Medulla oblongata (tissue), 1 donor: ENCODE data around the gene PRIM2.
"Not testable (repeated sequence)": the region's sequence is repeated elsewhere in the genome, so short reads cannot be mapped to it uniquely, and the experiment has no call there.

Experiments
- DNase-seq: peaks from one replicate; pipeline ENCODE4 v3.0.0-alpha.2; 2015; ENCODE audit errors: extremely low spot score

The PRIM2 gene

GRCh38 chr6:57365076-57365583, 47.7 kb downstream of the PRIM2 start:
- DNase-seq: not testable (repeated sequence)

DNA sequence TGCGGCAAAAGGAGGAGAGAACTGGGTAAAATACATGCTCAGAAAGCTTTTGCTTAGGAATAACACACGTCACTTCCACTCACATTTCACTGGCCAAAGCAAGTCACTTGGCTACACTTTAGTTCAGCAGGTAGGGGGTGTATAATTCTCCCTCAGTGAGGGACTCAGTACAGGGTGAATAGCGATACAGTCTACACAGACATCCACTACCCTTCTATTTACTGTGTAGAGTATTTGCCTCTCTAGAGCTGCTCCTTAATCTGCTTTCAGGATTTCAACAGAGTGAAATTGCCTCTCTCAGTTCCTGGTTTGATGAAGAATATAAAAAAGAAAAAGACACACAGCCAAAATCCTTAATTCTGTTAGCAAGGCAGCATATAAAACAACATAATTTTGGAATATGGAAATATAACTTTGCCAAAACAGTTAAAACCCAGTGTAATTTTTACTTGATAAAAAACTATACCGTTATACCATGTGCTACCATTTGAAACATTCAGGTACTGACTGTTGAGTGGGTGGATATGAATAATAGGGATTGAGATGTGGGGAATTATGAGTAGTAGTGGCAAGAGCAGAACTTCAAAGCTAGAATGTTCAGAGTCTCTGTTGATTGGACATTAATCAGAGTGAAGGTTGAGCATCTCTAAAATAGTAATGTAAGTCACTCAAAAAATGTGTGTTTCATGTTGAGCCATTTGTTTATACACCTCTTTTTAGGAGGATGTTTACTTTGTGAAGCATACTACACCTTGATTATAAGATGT, 51.7 kb downstream of the PRIM2 start:
- not testable (repeated sequence) for DNase-seq

- DNase-seq: not testable (repeated sequence)
Measured at GRCh38 chr6:57371779-57372178, 54.3 kb downstream of the PRIM2 start.

GRCh38 chr6:57374764-57375163, 57.3 kb downstream of the PRIM2 start:
- not testable (repeated sequence) for DNase-seq

DNA sequence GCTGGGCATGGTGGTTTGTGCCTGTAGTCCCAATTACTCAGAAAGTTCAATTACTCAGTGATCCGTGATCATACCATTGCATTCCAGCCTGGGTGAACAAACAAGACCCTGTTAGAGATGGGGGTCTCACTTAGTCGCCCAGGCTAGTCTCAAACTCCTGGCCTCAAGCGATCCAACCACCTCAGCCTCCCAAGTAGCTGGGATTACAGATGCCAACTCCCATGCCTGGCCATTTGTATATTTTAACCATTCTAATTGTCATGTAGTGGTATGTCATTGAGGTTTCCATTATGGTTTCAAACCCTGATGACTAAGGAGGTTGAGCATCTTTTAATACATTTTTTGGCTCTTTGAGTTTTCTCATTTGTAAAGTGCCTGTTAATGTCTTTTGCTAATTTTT, 58.7 kb downstream of the PRIM2 start:
- DNase-seq: not testable (repeated sequence)

DNA sequence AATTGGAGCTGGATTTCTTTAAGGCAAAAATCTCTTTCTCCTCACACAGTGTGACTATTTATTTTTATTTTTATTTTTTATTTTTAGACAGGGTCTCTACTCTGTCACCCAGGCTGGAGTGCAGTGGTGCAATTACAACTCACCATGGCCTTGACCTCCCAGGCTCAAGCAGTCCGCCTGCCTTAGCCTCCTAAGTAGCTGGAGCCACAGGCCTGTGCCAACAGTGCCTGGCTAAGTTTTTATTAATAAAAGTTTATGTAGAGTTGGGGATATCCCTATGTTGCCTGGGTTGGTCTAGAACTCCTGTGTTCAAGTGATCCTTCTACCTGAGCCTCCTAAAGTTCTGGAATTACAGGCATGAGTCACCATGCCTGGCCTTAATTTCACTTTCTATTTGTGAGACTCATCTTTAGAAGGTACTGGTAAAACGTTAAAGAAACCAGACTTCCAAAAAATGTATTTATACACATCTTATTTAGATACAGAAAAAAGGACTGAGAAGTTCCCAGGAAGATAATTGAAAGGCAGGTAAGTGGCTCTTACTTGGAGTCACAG, 71.7 kb downstream of the PRIM2 start:
- not testable (repeated sequence) for DNase-seq

DNA sequence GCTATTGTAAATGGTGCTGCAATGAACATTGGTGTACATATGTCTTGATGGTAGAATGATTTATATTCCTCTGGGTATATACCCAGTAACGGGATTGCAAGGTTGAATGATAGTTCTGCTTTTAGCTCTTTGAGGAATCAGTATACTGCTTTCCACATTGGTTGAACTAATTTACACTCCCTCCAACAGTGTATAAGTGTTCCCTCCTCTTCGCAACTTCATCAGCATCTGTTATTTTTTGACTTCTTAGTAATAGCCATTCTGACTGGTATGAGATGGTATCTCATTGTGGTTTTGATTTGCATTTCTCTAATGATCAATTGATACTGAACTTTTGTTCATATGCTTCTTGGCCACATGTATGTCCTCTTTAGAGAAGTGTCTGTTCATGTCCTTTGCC, 73.4 kb downstream of the PRIM2 start:
- DNase-seq: not testable (repeated sequence)

GRCh38 chr6:57392047-57392446, 74.6 kb downstream of the PRIM2 start:
- not testable (repeated sequence) for DNase-seq

DNA sequence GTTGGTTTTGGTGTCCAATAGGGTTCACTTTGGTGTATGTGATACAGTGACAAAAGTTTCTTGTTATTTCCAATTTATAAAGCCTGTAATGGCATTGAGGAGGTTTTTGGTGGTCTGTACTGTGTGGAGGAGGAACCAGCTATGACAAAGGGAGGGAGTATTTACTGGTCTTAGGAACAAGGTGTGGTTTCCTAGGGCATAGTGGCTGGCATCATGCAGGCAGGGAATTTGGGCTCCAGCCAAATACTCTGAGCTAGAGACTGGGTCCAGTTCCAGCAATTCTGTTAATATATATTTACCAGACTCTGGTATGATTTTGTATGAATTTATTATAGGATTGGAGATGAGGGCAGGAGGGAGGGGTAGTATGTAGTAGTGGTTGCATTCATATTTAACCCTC, 101.9 kb downstream of the PRIM2 start:
- DNase-seq: not testable (repeated sequence)

DNA sequence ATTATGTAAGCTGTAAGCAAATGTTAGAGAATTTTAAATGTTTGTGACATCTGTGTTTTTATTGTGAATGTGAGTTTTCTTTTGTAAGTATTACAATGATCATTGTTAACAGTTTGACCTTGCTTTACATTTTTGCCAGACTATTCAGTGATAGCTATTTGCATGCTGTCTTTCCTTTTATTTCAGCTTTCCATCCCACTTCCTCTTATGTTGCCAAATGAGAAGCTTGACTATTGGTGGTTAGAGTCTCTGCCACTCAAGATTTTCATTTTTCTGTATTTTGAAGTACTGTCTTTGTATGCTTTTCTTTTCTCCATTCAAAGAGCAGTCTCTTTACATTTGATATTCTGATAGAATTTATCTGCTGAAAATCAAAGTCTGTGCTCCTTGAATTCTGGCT, 104.1 kb downstream of the PRIM2 start:
- DNase-seq: no peak

- no peak for DNase-seq
Measured at GRCh38 chr6:57423468-57423867, 106.0 kb downstream of the PRIM2 start.

DNA sequence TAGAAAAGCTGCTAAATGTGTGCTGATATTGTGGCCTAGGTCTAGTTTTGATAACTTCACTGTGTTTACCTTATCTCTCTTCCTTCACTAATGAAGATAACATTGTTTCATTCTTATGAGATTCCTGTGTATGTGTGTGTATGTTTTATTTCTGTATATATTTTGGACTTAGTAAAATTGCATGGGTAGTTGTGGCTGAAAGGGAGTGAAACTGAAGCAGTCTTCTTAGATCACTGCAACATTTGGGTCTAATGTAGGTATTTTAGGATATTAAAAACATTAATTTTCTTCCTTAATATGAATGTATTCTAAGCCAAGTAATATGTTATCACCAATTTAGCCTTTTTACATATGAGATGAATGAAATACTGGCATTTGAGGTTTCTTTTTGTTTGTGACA, 114.3 kb downstream of the PRIM2 start:
- not testable (repeated sequence) for DNase-seq

DNA sequence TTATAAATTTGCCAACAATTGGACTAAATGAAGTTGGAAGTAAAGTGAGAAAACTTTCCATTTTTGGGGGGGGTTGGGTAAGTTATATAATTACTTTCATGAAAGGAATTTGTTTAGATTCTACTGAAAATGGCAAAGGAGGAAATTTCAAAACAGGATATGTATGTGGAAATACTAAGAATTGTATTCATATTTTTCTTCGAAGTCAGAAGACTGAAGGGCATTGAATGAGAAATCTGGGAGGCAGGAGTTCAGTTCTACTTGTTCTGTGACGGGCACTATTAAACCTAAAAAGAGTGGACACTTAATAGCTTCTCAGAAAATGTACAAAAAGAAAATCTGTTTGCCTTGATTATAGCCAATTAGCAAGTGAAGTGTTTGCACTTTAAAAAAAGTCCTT, 114.7 kb downstream of the PRIM2 start:
- DNase-seq: no peak

GRCh38 chr6:57432919-57433684, 115.7 kb downstream of the PRIM2 start:
- peak; percentile 7 for DNase-seq

DNA sequence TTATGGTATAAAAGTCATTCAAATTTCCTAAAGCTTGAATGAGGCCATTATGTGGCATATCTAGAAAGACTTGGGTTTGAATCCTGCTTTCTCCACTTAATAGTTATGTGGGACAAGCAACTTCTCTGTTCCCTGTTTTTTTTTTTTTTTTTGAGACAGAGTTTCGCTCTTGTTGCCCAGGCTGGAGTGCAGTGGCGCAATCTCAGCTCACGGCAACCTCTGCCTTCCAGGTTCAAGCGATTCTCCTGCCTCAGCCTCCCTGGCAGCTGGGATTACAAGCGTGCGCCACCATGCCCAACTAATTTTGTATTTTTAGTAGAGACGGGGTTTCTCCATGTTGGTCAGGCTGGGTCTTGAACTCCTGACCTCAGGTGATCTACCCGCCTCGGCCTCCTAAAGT, 116.4 kb downstream of the PRIM2 start:
- not testable (repeated sequence) for DNase-seq

DNA sequence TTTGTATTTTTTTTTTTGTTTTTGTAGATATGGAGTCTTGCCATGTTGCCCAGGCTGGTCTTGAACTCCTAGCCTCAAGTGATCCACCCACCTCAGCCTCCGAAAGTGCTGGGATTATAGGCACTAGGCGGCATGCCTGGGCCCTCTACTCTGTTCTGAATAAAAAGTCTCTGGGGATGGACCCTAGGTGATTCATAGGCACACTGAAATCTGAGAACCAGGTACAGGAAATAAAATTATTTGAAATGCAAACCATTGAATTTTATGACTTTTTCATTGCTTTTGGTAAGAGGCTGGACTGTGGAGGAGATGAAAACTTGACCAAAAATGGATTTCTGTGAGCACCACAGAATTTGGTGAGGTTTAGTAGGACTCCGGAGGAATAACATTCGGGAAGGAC, 117.5 kb downstream of the PRIM2 start:
- DNase-seq: no peak

DNA sequence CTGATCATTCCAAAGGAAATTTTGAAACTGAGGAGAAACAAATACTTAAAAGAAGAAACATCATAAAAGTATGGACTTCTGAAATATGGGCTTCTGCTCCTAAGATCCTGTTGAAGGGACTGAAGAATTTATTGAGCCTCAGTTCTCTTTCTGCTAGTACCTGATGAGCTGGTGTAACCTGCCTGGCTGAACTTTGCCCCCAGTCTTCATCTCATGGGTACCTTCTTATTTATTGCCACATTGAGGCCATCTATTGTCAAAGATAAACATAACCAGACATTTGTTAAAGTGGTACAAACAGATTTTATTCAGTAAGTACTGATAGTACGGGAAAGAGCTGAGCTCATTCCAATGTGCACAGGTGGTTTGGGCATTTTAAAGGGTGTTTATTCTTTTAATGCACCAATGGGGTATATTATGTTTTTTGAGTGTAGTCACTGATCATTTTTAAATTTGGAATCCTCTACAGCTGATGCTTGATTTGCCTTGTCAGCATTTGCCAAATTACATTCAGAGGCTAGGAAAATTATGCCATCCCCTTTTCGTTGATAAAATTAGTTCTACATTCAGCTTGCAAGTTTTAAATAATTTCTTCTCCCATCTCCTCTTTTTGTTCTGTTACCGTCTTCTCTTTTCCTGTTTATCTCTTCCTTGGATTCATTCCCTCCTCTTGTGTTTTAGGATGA, 118.2 kb downstream of the PRIM2 start:
- DNase-seq: no peak

GRCh38 chr6:57440735-57441134, 123.3 kb downstream of the PRIM2 start:
- DNase-seq: not testable (repeated sequence)

GRCh38 chr6:57442133-57442532, 124.7 kb downstream of the PRIM2 start:
- DNase-seq: not testable (repeated sequence)

- DNase-seq: not testable (repeated sequence)
Measured at GRCh38 chr6:57443181-57443580, 125.8 kb downstream of the PRIM2 start.

GRCh38 chr6:57444787-57445186, 127.4 kb downstream of the PRIM2 start:
- DNase-seq: not testable (repeated sequence)

GRCh38 chr6:57445379-57445778, 127.9 kb downstream of the PRIM2 start:
- DNase-seq: not testable (repeated sequence)
